T-helper 2 cell treated with Interferon-gamma antibody and Interleukin-4, amounts not matched to agents 5 μg/mL and 100 μg/mL, for 36 hours (primary cell): Measurements from ENCODE around the gene NUP54.

Experiments
- DNase-seq: peaks from one replicate; pipeline ENCODE4 v3.0.0; 2021; ENCODE audit warnings: low spot score
- H3K27ac Mint-ChIP-seq: one replicate; pipeline ENCODE4 v1.8.0; 2021; ENCODE audit warnings: mild to moderate bottlenecking, mixed read lengths
- H3K27me3 Mint-ChIP-seq: one replicate; pipeline ENCODE4 v1.8.0; 2021; ENCODE audit warnings: low read depth, mixed read lengths
- H3K36me3 Mint-ChIP-seq: one replicate; pipeline ENCODE4 v1.8.0; 2021; ENCODE audit warnings: low read depth, mixed read lengths
- H3K4me1 Mint-ChIP-seq: one replicate; pipeline ENCODE4 v1.8.0; 2021; ENCODE audit warnings: low read depth, mixed read lengths
- H3K4me3 Mint-ChIP-seq: one replicate; pipeline ENCODE4 v1.8.0; 2022; ENCODE audit warnings: mild to moderate bottlenecking, moderate library complexity, mixed read lengths
- H3K9me3 Mint-ChIP-seq: one replicate; pipeline ENCODE4 v1.8.0; 2021; ENCODE audit warnings: mixed read lengths

NUP54 gene

GRCh38 chr4:76072760-76073159 is 75.4 kb downstream of the NUP54 start:
- no peaks in the 10 kb centered on the region for H3K36me3 Mint-ChIP-seq

GRCh38 chr4:76067652-76068286 is 80.4 kb downstream of the NUP54 start:
- H3K9me3 Mint-ChIP-seq: no peaks in the 10 kb centered on the region
- H3K36me3 Mint-ChIP-seq: no peaks in the 10 kb centered on the region
- H3K27ac Mint-ChIP-seq: no peak overlapping the region
- H3K4me3 Mint-ChIP-seq: no peak overlapping the region
- H3K27me3 Mint-ChIP-seq: no peaks in the 10 kb centered on the region
- peak; percentile 46 for DNase-seq
- peaks cover 2% of the 10 kb centered on the region for H3K4me1 Mint-ChIP-seq

More at GRCh38 chr4:76072760-76073159, 75.4 kb downstream of the NUP54 start:
- no peak overlapping the region for H3K27ac Mint-ChIP-seq
- H3K27me3 Mint-ChIP-seq: peaks cover 5% of the 10 kb centered on the region
- no peak overlapping the region for H3K4me3 Mint-ChIP-seq
- H3K9me3 Mint-ChIP-seq: no peaks in the 10 kb centered on the region
- H3K4me1 Mint-ChIP-seq: no peaks in the 10 kb centered on the region
- no peak for DNase-seq

- Mint-ChIP-seq H3K9me3 (no peaks in the 10 kb centered on the region), H3K36me3 (no peaks in the 10 kb centered on the region), H3K4me1 (peaks cover 7% of the 10 kb centered on the region), H3K27me3 (no peaks in the 10 kb centered on the region), H3K27ac (no peak overlapping the region), H3K4me3 (no peak overlapping the region)
- DNase-seq: no peak
Observed at GRCh38 chr4:76066546-76066945, 81.7 kb downstream of the NUP54 start.
